Progenitor cell of endocrine pancreas (in vitro differentiated cells): Measurements from ENCODE around the gene CHMP3. TPM values are rescaled to one million over a fixed set of nuclear protein-coding genes. Genes with fewer than 3 reads are reported as not detected.

Experiments used
- DNase-seq: peaks from one replicate; pipeline ENCODE4 v3.0.0; 2021; ENCODE audit warnings: low spot score; ENCODE audit not compliant: unreplicated experiment
- H3K27ac Mint-ChIP-seq: 2 replicates; pipeline ENCODE4 v1.8.0; 2021; ENCODE audit warnings: mild to moderate bottlenecking, moderate library complexity, mixed read lengths
- H3K27me3 Mint-ChIP-seq: 2 replicates; pipeline ENCODE4 v1.8.0; 2021; ENCODE audit warnings: mixed read lengths
- H3K36me3 Mint-ChIP-seq: 2 replicates; pipeline ENCODE4 v1.8.0; 2022; ENCODE audit warnings: mixed read lengths; ENCODE audit not compliant: insufficient read depth
- H3K4me1 Mint-ChIP-seq: 2 replicates; pipeline ENCODE4 v1.8.0; 2021; ENCODE audit warnings: low read depth, mixed read lengths
- H3K4me3 Mint-ChIP-seq: 2 replicates; pipeline ENCODE4 v1.8.0; 2021; ENCODE audit warnings: low read depth, mild to moderate bottlenecking, moderate library complexity, mixed read lengths
- H3K9me3 Mint-ChIP-seq: 2 replicates; pipeline ENCODE4 v1.8.0; 2021; ENCODE audit warnings: low read depth, mixed read lengths
- CTCF ChIP-seq: fragments of 200-600 bp; sonication (generic); IDR thresholded peaks from one replicate; pipeline ENCODE4 v1.5.0; 2021; ENCODE audit warnings: antibody characterized with exemption, mild to moderate bottlenecking; ENCODE audit not compliant: unreplicated experiment
- total RNA-seq: library from RNA; stranded (reverse); gene quantifications from 2 replicates; pipeline ENCODE4 v1.2.1, GENCODE V29; 2021

The CHMP3 gene
- total RNA-seq, 1 donor from 2014 or later, result 94.1 TPM

GRCh38 chr2:86512892-86513291 is 50.4 kb downstream of the CHMP3 start:
- Mint-ChIP-seq H3K36me3 (peaks cover 12% of the 10 kb centered on the region), H3K4me3 (no peak overlapping the region), H3K9me3 (no peaks in the 10 kb centered on the region), H3K27ac (no peak overlapping the region), H3K4me1 (peaks cover 2% of the 10 kb centered on the region), H3K27me3 (no peaks in the 10 kb centered on the region)
- no peak for TF ChIP-seq CTCF
- DNase-seq, result no peak

- Mint-ChIP-seq H3K4me1 (peaks cover 2% of the 10 kb centered on the region), H3K9me3 (no peaks in the 10 kb centered on the region), H3K36me3 (peaks cover 15% of the 10 kb centered on the region), H3K27ac (peak overlapping the region; percentile 42), H3K27me3 (no peaks in the 10 kb centered on the region), H3K4me3 (no peak overlapping the region)
- DNase-seq, result no peak
- no peak for TF ChIP-seq CTCF
Measured at GRCh38 chr2:86512034-86512433, 51.2 kb downstream of the CHMP3 start.

GRCh38 chr2:86510436-86510933 is 52.8 kb downstream of the CHMP3 start:
- no peak overlapping the region for H3K4me3 Mint-ChIP-seq
- DNase-seq, result no peak
- peaks cover 2% of the 10 kb centered on the region for H3K4me1 Mint-ChIP-seq
- no peak overlapping the region for H3K27ac Mint-ChIP-seq
- TF ChIP-seq CTCF, result no peak
- H3K9me3 Mint-ChIP-seq, result no peaks in the 10 kb centered on the region
- H3K27me3 Mint-ChIP-seq, result no peaks in the 10 kb centered on the region
- H3K36me3 Mint-ChIP-seq, result peaks cover 12% of the 10 kb centered on the region

GRCh38 chr2:86507600-86507999 is 55.6 kb downstream of the CHMP3 start:
- TF ChIP-seq CTCF, result no peak
- H3K27ac Mint-ChIP-seq, result no peak overlapping the region
- H3K4me1 Mint-ChIP-seq, result peaks cover 2% of the 10 kb centered on the region
- no peaks in the 10 kb centered on the region for H3K27me3 Mint-ChIP-seq
- no peak overlapping the region for H3K4me3 Mint-ChIP-seq
- no peak for DNase-seq
- H3K36me3 Mint-ChIP-seq, result peaks cover 28% of the 10 kb centered on the region
- H3K9me3 Mint-ChIP-seq, result no peaks in the 10 kb centered on the region

GRCh38 chr2:86500325-86501083 is 62.7 kb downstream of the CHMP3 start:
- no peak overlapping the region for H3K4me3 Mint-ChIP-seq
- TF ChIP-seq CTCF, result no peak
- peaks cover 36% of the 10 kb centered on the region for H3K9me3 Mint-ChIP-seq

More at GRCh38 chr2:86500325-86501083, 62.7 kb downstream of the CHMP3 start:
- no peak for DNase-seq
- no peaks in the 10 kb centered on the region for H3K4me1 Mint-ChIP-seq
- H3K27ac Mint-ChIP-seq, result no peak overlapping the region
- H3K27me3 Mint-ChIP-seq, result no peaks in the 10 kb centered on the region
- H3K36me3 Mint-ChIP-seq, result peaks cover 80% of the 10 kb centered on the region
